GM19043 (cell line): Measurements from ENCODE around the gene PLEKHG4B.
"Not testable (repeated sequence)": the region's sequence is repeated elsewhere in the genome, so short reads cannot be mapped to it uniquely, and the experiment has no call there.

ENCODE experiments used
- ATAC-seq: cut with Tn5 transposase; IDR thresholded peaks from one replicate; pipeline ENCODE4 v1.9.1; 2021; ENCODE audit warnings: low read depth; ENCODE audit not compliant: unreplicated experiment

PLEKHG4B gene

DNA sequence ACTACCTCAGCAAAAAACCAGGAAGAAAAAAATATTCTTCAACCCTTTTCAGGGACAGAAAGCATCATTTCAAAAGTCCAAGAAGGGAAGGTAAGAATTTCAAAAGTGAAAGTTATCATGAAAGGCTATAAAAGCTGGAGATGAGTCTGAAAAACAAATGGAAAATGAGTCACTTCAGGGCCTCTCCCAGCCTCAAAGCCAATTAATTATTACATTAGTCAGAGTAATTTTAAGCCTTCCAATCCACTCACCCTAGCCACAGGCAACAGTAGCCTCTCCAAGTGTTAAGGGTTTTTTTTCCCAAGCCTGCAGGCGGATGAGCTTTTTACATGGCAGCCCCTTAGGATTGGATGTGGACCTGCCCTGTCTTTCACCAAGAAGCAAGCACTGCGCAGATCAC is 123.3 kb downstream of the PLEKHG4B start:
- ATAC-seq: not testable (repeated sequence)

DNA sequence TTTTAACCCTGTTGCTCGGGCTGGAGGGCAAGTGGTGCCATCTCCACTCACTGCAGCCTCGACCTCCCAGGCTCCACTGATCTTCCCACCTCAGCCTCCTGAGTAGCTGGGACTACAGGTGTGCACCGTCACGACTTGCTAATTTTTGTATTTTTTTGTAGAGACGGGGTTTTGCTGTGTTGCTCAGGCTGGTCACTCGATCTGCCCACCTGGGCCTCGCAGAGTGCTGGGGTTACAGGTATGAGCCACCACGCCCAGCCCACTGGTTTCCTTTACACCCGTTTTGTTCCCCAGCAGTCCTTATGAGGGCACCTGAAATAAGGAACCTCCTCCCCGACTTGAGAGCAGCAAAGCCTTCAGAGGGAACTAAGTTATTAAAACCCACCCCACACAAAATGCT is 124.1 kb downstream of the PLEKHG4B start:
- ATAC-seq: not testable (repeated sequence)

DNA sequence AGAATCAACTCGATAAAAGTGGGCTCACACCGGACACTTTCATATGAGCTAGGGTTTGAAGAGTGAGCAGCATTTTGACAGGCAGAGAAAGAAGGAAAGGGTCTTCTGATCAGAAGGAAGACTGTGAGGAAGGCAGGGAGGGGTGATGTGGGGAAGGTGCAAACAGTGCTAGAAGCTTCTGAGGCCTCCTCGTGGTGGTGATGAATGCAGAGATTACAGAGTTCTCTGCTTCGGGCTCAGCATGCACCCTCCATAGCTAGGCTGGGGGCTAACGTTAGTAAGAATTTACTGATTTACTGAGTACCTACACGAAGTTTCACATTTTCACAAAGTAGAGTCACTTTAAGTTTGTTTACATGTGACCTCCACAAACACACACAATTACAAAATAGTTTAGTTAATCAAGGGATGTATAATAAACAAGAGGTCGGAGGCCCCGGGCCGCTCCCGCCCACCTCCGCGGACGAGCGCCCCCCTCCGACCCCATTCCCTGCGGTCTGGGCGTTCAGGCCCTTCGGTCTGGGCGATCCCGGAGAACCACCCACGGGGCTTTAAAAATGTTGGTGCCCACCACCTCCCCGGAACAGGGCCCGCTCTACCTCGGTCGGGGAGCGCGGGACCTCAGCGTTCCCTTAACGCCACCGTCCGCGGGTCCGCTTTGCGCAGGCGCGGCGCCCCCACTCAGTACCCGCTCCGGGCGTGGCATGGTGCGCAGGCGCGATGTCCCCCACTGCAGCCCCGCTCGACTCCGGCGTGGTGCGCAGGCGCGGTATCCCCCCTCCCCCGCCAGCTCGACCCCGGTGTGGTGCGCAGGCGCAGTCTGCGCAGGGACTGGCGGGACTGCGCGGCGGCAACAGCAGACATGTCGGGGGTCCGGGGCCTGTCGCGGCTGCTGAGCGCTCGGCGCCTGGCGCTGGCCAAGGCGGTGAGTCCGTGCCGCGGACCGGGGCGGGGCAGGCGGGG is 125.8 kb downstream of the PLEKHG4B start, which contains the start of the genes CCDC127 and SDHA:
TSS of gene CCDC127 (minus strand) at position 660 of the 963 bp plus-strand sequence. CDS start 1,304 bp downstream, outside the sequence.
TSS of gene SDHA (plus strand) at position 827 of the 963 bp plus-strand sequence. CDS start at position 863, 36 bp downstream.
- peak; percentile 58 for ATAC-seq

DNA sequence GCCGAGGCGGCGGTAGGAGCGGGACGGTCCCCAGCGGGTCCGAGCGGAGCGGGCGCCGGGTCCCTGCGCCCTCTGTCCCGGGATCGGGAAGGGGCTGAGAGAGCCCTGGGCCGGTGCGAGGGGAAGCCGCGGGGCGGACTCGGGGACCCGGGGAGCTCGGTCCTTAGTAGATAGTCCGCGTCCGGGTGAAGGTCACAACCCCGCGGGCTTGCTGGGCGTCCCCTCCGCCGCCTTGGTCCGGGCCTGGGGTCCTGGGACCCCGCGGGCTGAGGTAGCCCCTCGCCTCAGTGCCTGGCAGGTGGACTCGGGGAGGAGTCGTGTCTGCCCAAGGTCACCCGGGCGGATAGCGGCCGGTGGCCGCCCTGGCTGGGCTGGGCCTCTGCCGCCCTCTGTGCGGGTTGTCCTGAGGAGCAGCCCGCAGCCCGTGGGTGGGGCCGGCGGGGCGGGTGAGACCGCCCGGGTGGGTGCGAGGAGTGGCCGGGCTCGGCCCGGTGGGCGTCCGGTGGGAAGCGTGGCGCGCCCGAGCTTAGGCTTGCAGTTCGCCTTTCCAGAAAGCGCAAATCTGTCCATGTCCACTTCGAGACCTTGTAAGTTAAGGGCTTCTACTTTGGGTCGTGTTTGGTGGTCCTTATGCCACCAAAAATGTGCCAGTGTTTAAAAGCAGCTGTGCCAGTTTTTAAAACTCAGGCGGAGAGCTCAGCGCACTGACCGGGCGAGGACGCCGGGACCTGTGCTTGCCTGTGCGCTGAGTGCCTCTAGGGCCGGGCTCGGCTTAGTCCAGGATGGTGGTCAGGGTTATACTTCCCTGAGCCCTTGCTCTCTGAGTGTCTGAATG is 126.7 kb downstream of the PLEKHG4B start:
- peak; percentile 8 for ATAC-seq

DNA sequence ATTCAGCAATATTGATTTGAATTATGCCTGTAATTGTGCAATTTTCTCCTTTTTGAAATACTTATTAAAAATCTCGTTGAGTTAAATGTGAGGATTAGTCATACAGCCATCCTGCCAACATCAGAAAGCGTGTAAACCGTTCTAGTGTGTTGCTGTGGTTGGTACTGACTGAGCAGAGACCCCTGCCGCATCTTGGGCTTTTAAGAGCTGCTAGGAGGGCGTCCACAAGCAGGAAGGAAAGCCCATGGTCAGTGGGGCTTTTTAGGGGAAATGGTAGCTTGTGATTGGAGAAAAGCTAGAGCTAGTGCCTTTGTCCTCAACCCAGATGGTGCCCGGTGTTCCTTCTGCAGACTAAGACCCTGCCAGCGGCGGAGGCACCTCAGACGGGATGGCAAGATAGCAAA is 127.5 kb downstream of the PLEKHG4B start:
- no peak for ATAC-seq

DNA sequence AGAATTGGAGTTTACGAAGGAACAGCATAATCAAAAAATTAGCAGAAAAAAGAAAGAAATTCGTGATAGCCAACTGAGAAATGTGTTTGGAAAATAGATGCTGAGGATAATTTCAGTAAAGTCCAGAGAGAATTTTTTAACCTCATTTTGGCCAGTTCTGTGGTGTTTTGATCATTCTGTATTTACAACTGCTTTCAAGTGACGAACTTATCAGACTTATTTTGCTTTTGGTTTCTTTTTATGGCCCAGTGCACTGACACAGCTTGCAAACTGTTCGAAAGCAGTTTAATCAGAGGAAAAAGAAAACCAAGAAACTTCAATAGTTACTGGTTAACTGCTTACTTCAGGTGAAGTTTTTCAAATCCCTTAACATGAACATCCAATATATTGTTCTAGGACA is 128.0 kb downstream of the PLEKHG4B start:
- ATAC-seq: no peak

DNA sequence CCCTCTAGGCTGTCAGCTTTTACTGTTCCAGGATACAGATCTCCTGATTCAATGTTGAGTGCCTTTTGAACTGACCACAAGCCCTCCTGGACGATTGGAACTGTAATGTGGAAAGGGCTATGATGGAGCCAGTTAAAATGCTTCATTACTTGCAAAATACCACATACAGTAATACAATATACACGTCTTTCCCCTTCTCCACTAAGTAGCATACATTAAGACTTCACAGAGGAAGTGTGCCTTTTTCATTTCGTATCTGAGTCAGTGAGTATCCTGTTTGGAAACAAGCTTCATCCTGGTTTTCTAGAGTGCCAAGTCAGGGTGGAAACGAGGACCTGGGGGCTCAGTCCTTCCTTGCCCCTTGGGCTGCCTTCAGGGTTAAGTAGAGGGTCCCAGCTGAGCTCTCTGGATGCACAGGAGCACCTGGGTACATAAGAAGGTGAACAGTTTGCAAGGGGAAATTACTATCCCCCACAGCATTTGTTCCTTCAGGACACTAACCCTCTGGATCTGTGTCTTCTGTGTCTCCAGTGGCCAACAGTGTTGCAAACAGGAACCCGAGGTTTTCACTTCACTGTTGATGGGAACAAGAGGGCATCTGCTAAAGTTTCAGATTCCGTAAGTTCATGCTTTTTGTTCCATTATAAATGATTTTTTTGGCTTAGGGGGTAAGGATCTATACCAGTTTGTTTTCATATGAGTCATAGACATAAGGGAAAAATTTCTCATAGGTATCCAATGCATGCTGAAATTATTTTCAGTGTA is 131.2 kb downstream of the PLEKHG4B start:
- not testable (repeated sequence) for ATAC-seq

DNA sequence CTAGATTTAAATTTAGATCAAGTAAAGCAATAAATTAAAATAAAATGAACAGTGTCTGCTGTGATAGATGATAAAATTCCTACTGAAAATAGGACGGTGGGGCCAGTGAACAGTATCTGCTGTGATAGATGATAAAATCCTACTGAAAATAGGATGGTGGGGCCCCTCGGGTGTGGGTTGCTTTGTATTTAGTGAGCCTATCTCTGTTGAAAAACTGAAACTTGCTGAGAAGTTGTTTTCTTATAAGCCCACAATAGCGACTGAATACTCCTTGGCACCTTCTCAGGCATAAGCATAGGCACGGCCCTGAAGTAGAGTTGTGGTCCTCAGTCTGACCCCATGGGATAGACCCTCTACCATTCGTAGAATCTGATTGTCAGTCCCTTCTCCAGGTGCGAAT is 131.8 kb downstream of the PLEKHG4B start:
- no peak for ATAC-seq

DNA sequence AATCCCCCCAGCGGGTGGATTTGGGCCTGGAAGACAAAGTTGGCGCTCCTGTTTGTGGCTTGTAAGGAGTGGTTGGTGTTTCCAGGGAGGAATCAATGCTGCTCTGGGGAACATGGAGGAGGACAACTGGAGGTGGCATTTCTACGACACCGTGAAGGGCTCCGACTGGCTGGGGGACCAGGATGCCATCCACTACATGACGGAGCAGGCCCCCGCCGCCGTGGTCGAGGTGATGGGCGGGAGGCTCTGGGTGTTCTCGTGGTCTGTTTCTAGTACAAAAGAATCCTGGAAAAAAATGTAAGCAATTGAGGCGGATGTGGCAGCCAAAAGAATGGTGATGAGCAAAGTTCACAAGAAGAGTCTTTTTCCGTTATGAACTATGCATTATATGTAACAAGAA is 133.4 kb downstream of the PLEKHG4B start:
- ATAC-seq: no peak

DNA sequence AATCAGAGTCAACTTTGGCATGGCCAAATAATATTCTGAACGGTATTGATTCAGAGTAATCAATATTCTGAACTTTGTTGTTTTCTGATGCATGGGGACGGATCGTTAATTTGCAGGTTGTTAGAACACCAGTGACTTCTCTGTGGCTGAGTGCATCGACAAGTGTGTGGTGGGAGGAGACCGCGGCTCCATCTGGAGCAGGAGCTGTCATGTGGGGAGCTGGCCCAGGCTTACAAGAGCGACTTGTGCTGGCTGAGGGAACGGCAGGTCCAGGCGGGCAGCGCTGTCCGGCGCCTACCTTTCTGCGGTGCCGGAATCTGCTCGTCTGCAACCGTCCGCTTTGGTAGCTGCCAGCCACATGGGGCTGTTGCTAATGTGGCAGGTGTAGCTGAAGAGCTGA is 135.4 kb downstream of the PLEKHG4B start:
- ATAC-seq: not testable (repeated sequence)

DNA sequence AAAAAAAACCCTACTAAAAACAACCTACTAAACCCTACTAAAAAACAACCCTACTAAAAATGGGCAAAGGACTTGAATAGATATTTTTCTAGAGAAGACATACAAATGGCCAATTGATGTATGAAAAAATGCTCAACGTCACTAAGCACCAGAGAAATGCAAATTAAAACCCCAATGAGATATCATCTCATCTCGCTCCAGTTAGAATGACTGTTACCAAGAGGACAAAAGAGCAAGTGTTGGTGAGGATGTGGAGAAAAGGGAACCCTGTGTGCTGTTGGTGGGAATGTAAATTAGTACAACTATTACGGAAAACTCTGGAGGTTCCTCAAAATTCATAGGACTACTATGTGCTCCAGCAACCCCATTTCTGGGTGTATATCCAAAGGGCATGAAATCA is 136.9 kb downstream of the PLEKHG4B start:
- ATAC-seq: no peak

DNA sequence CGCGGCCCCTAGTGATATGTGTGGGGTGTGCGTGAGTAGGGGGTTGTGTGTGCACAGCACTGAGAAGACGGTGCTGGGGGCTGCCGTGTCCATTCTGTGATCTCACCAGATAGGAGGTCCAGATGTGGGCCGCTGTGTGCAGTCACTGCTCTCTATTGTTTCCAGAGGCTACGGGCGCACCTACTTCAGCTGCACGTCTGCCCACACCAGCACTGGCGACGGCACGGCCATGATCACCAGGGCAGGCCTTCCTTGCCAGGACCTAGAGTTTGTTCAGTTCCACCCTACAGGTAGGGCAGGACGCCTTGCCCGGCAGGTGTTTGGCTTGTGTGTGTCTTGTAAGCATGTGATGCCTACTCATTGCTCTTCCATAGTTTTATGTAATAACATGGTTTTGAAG is 138.7 kb downstream of the PLEKHG4B start:
- ATAC-seq: no peak

DNA sequence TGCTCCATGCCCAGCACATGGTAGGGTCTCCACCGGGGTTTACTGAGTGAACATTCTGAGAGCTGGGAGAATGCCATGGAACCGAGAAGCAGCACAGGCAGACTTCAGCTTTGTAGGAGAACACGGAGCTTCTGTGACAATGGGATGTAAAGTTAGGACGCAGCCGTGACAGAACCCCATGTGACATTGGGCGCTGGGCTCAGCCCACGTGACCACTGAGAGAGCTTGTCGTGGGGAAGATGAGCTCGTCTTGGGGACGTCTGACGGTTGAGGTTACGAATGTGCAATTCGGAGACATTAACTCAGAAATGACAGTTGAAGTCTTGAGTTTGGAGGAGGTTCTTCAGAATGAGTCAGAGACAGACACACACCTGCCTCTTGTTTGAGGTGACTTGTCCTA is 139.7 kb downstream of the PLEKHG4B start:
- ATAC-seq: no peak

DNA sequence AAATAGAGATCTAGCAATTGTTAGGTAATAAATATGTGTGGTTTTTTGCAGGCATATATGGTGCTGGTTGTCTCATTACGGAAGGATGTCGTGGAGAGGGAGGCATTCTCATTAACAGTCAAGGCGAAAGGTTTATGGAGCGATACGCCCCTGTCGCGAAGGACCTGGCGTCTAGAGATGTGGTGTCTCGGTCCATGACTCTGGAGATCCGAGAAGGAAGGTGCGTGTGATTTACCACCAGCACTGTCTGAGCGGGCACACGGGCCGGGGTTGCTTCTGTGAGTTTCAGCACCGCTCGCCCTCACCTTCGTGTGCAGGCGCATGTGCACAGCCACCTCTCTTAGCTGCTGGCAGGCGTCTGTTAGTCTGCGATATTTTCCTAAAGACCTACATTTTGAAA is 141.5 kb downstream of the PLEKHG4B start:
- ATAC-seq: not testable (repeated sequence)

DNA sequence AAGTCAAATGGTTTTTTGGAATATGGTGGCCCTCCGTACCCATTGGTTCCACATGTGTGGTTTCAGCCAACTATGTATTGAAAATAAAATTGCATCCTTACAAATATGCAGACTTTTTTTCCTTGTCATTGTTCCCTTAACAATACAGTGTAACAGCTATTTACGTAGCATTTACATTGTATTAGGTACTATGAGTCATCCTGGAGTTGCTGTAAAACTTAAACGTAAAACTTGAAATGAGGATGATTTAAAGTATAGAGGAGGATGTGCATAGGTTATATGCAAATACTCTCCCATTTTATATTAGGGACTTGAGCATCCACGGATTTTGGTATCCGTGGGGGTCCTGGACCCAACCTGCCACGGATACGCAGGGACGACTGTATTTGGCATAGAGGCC is 142.5 kb downstream of the PLEKHG4B start:
- no peak for ATAC-seq

DNA sequence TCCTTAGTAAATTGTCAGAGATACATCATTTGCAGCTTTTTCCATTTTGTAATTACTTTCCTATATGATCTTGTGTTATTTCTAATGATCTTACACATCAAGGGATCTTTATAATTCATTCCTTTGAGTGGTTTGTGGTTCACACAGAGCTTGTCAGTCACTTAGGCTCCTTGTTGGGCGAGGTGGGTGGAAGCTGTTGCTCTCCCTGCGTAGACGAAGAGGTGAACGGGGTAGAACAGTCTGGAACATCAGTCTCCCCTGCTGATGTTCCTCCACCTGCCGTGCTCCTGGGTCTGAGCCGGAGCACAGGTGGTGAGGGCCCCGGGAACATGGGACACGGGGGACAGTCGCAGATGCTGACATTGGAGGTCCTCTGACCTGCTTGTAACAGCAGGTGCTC is 143.6 kb downstream of the PLEKHG4B start:
- not testable (repeated sequence) for ATAC-seq

DNA sequence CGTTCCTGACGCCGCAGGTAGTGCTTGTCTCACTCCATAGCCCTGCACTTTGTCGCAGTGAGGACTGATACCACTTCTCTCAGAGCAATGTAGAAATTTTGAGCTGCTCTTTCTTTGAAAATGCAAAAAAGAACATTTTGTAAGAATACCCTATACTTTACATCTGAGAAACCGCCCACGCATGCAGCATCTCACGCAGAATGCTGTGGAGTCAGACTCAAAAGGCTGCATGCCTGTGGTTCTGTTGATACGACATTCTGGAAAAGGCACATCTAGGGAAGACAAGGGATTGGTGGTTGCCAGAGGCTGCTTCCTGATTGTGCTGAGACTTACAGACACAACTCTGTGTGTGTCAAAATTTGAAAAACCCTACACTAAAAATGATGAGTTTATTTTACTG is 146.0 kb downstream of the PLEKHG4B start:
- ATAC-seq: not testable (repeated sequence)
